Astrocyte (in vitro differentiated cells and primary cell): Measurements from ENCODE around the gene UGT1A6. TPM values are rescaled to one million over a fixed set of nuclear protein-coding genes. Genes with fewer than 3 reads are reported as not detected.
"Not testable (repeated sequence)": the region's sequence is repeated elsewhere in the genome, so short reads cannot be mapped to it uniquely, and the experiment has no call there.

ENCODE experiments used
- DNase-seq: peaks from one replicate; pipeline ENCODE4 v3.0.0-alpha.2; 2010; ENCODE audit warnings: low read depth
- FAIRE-seq: peaks from 2 replicates; lab custom pipeline; 2011; peaks lifted over from hg19 to GRCh38; lab: Jason Lieb, UNC
- H2AFZ ChIP-seq: 2 replicates; pipeline ENCODE4 v1.6.0; 2012; ENCODE audit warnings: low read depth, low read length, inconsistent platforms
- H3K27ac ChIP-seq: 2 replicates; pipeline ENCODE4 v1.5.1; 2011; ENCODE audit warnings: low read depth, low read length, inconsistent platforms
- H3K27me3 ChIP-seq: 2 replicates; pipeline ENCODE4 v1.6.0; 2011; ENCODE audit warnings: low read length, inconsistent platforms; ENCODE audit not compliant: insufficient read depth
- H3K36me3 ChIP-seq: 2 replicates; pipeline ENCODE4 v1.5.1; 2011; ENCODE audit warnings: low read length, inconsistent platforms; ENCODE audit not compliant: insufficient read depth
- H3K4me1 ChIP-seq: 2 replicates; pipeline ENCODE4 v1.5.1; 2011; ENCODE audit warnings: low read length, inconsistent platforms; ENCODE audit not compliant: insufficient read depth
- H3K4me2 ChIP-seq: 2 replicates; pipeline ENCODE4 v1.6.0; 2012; ENCODE audit warnings: low read length, inconsistent platforms
- H3K4me3 ChIP-seq: 2 replicates; pipeline ENCODE4 v1.5.1; 2011; ENCODE audit warnings: low read depth, mild to moderate bottlenecking, low read length, inconsistent platforms; ENCODE audit not compliant: insufficient read depth
- H3K79me2 ChIP-seq: 2 replicates; pipeline ENCODE4 v1.6.0; 2012; ENCODE audit warnings: mild to moderate bottlenecking, low read length, inconsistent platforms; ENCODE audit not compliant: insufficient read depth
- H3K9ac ChIP-seq: 2 replicates; pipeline ENCODE4 v1.6.0; 2012; ENCODE audit warnings: mild to moderate bottlenecking, low read length, inconsistent platforms
- H3K9me3 ChIP-seq: 2 replicates; pipeline ENCODE4 v1.5.1; 2012; ENCODE audit warnings: low read depth, mild to moderate bottlenecking, low read length, inconsistent platforms; ENCODE audit not compliant: insufficient read depth
- H4K20me1 ChIP-seq: 2 replicates; pipeline ENCODE4 v1.6.0; 2012; ENCODE audit warnings: low read length, inconsistent platforms; ENCODE audit not compliant: insufficient read depth
- H3K27ac Mint-ChIP-seq: one replicate; pipeline ENCODE4 v1.8.0; 2021; ENCODE audit warnings: mild to moderate bottlenecking, mixed read lengths; ENCODE audit not compliant: unreplicated experiment
- H3K27me3 Mint-ChIP-seq: one replicate; pipeline ENCODE4 v1.8.0; 2021; ENCODE audit warnings: low read depth, mixed read lengths; ENCODE audit not compliant: unreplicated experiment
- H3K36me3 Mint-ChIP-seq: one replicate; pipeline ENCODE4 v1.8.0; 2021; ENCODE audit warnings: low read depth, mixed read lengths; ENCODE audit not compliant: unreplicated experiment
- H3K4me1 Mint-ChIP-seq: one replicate; pipeline ENCODE4 v1.8.0; 2021; ENCODE audit warnings: low read depth, mixed read lengths; ENCODE audit not compliant: unreplicated experiment
- H3K4me3 Mint-ChIP-seq: one replicate; pipeline ENCODE4 v1.8.0; 2021; ENCODE audit warnings: mild to moderate bottlenecking, moderate library complexity, mixed read lengths; ENCODE audit not compliant: unreplicated experiment
- H3K9me3 Mint-ChIP-seq: one replicate; pipeline ENCODE4 v1.8.0; 2021; ENCODE audit warnings: mild to moderate bottlenecking, mixed read lengths; ENCODE audit not compliant: unreplicated experiment
- CTCF ChIP-seq: IDR thresholded peaks from 2 replicates; pipeline ENCODE4 v1.5.1; 2011; ENCODE audit warnings: low read depth, mild to moderate bottlenecking, inconsistent platforms, low read length, moderate library complexity; ENCODE audit not compliant: insufficient read depth
- EZH2 ChIP-seq: IDR thresholded peaks from 2 replicates; pipeline ENCODE4 v1.6.1; 2012; ENCODE audit warnings: mild to moderate bottlenecking, low read length, inconsistent platforms; ENCODE audit not compliant: insufficient read depth
- total RNA-seq: library from RNA; stranded (reverse); gene quantifications from 2 replicates; pipeline ENCODE4 v1.2.1, GENCODE V29; 2021

UGT1A6 gene
- total RNA-seq, 1 donor from 2014 or later = not detected

- Mint-ChIP-seq H3K27me3 (peaks cover 12% of the 10 kb centered on the region), H3K36me3 (no peaks in the 10 kb centered on the region), H3K9me3 (peaks cover 3% of the 10 kb centered on the region), H3K27ac (no peak overlapping the region), H3K4me1 (no peaks in the 10 kb centered on the region), H3K4me3 (no peak overlapping the region)
- H2AFZ ChIP-seq = no peak overlapping the region
- FAIRE-seq = no peak
- no peak for DNase-seq
- TF ChIP-seq EZH2 = no peak
- TF ChIP-seq CTCF = no peak
- no peaks in the 10 kb centered on the region for H3K9me3 ChIP-seq
- no peak overlapping the region for H3K4me3 ChIP-seq
- no peak overlapping the region for H3K9ac ChIP-seq
- no peak overlapping the region for H3K4me2 ChIP-seq
- no peaks in the 10 kb centered on the region for H4K20me1 ChIP-seq
- H3K36me3 ChIP-seq = no peaks in the 10 kb centered on the region
- H3K4me1 ChIP-seq = no peaks in the 10 kb centered on the region
- H3K27ac ChIP-seq = no peak overlapping the region
- no peaks in the 10 kb centered on the region for H3K27me3 ChIP-seq
- H3K79me2 ChIP-seq = no peaks in the 10 kb centered on the region
These were observed 37.6 kb upstream of the UGT1A6 start for GRCh38 chr2:233655043-233655442.

DNA sequence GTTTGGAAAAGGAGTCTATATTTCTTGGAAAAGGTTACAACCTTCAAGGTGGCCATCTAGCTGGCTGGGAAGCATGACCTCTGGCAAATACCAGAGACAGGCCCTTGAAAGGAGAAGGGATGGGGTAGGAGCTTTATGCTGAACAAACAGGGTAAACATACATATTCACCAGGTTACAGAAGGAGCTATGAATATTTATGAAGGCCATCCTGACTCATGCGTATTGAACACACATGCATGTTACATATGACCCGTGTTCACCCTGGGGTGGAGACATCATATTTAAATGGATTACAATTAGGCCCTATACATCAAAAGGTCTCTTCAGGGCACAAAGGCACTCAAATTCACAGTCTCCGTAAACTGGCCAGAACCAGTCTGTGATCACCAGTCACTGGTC is 36.7 kb upstream of the UGT1A6 start:
- H3K27me3 Mint-ChIP-seq = peaks cover 13% of the 10 kb centered on the region
- not testable (repeated sequence) for H3K4me1 ChIP-seq, H3K36me3 ChIP-seq, H3K36me3 Mint-ChIP-seq, H3K4me1 Mint-ChIP-seq, H3K27me3 ChIP-seq, DNase-seq, H4K20me1 ChIP-seq, H3K9me3 Mint-ChIP-seq, H3K27ac Mint-ChIP-seq, H2AFZ ChIP-seq, FAIRE-seq, H3K4me3 ChIP-seq, H3K4me3 Mint-ChIP-seq, H3K27ac ChIP-seq, H3K9ac ChIP-seq, H3K4me2 ChIP-seq, H3K9me3 ChIP-seq, H3K79me2 ChIP-seq

DNA sequence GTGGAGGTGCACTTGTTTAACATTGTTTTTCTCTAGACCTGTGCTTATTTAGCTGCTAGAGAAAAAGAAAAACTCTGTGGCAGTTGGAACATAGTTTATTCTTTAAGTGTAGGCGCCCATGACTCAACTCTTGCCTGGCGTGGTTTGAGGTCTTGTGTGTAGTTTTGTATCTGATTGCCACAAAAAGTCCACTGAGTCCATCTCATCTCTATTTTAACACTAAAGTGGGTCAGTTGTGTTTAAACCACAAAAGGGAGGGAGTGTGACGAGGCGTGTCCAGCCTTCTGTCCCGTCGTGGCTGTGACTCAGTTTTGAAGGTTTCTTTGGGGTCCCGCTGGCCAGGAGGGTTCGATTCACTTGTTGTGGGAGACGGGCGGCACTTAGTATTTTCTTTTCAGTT is 36.2 kb upstream of the UGT1A6 start:
- H3K9me3 ChIP-seq = no peaks in the 10 kb centered on the region
- H3K27me3 ChIP-seq = no peaks in the 10 kb centered on the region
- Mint-ChIP-seq H3K27ac (no peak overlapping the region), H3K36me3 (no peaks in the 10 kb centered on the region), H3K4me1 (no peaks in the 10 kb centered on the region), H3K27me3 (peaks cover 11% of the 10 kb centered on the region), H3K9me3 (peaks cover 3% of the 10 kb centered on the region), H3K4me3 (no peak overlapping the region)
- DNase-seq = no peak
- FAIRE-seq = no peak
- H4K20me1 ChIP-seq = no peaks in the 10 kb centered on the region
- TF ChIP-seq EZH2 (no peak), CTCF (no peak)
- H3K27ac ChIP-seq = no peak overlapping the region
- H2AFZ ChIP-seq = no peak overlapping the region
- H3K9ac ChIP-seq = no peak overlapping the region
- H3K36me3 ChIP-seq = no peaks in the 10 kb centered on the region
- H3K79me2 ChIP-seq = no peaks in the 10 kb centered on the region
- no peak overlapping the region for H3K4me3 ChIP-seq
- H3K4me1 ChIP-seq = no peaks in the 10 kb centered on the region
- H3K4me2 ChIP-seq = no peak overlapping the region
